Measurements from ENCODE around the gene MYO15A.

The MYO15A gene

GRCh38 chr17:18158022-18158600 is 49.6 kb downstream of the MYO15A start:
- no peak for DNase-seq (ENCODE audit: low spot score)

GRCh38 chr17:18159551-18160120 is 51.1 kb downstream of the MYO15A start:
- no peak for DNase-seq (ENCODE audit: low spot score)

DNA sequence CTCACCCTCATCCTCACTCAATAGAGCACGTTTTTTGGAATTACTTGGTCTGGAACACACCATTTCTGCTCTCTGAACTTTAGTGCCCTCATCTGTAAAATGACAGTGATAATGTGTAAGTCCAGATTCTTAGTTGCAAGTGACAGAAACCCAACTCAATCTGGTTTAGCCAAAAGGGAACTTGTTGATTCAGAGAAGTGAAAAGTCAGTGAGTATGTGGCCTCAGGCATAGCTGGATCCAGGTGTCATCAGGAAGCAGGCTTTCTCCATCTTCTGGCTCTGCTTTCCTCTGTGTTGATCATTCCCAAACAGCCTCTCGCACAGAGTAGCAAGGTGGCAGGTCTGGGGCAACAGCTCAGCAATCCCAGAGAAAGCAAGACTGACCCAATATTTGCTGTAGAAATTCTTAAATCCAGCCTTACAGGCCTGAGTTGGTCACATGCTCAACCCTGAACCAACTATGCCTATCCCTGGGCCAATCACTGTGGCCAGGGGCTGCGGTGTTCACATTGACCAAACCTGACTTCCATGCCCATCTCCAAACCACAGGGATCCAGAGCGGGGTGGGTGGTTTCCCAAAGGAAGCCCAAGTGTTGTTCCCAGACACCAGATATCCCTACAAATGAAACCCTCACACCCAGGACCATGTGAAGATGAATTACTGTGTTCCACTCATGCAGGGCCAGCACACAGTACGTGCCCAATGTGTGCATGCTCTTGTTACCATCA is 51.7 kb downstream of the MYO15A start:
- DNase-seq (ENCODE audit: low spot score), result no peak

GRCh38 chr17:18161207-18162145 is 52.9 kb downstream of the MYO15A start:
- DNase-seq (ENCODE audit: low spot score), result no peak

- DNase-seq (ENCODE audit: low spot score), result no peak
Observed at GRCh38 chr17:18163547-18163946, 55.0 kb downstream of the MYO15A start.

DNA sequence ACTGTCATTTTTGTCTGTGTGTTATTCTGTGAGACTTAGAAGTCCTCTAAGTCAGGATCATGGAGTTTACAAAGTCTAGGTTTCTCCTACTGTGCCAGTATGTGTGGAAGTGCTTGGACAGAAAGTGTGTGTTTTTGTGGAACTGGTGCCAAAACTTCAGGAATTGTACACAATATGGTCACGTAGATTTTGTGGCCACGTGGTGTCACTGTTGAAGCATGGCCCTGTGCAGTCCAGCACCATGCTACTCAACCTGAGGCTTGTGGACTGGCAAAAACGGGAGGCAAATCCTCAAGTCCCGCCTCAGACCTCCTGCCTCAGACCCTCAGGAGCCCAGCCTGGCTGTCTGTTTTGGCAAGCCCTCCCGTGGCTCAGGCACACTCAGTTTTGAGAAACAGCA is 58.3 kb downstream of the MYO15A start:
- no peak for DNase-seq (ENCODE audit: low spot score)

DNA sequence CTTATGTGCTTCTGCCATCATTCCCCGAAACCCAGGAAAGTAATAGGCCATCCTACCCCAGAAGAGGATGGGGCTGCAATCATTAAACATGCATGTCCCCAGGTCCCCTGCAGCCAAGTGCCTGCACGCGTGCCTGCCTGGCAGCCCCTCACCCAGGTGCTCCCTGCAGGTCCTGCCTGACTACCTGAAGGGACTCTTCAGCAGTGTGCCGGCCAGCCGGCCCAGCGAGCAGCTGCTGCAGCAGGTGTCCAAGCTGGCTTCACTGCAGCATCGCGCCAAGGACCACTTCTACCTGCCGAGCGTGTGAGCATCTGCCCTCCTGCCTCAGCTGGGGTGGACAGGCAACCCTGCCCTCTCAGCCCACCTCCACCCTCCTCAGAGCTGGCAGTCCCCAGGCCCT is 58.9 kb downstream of the MYO15A start:
- DNase-seq (ENCODE audit: low spot score), result no peak

- no peak for DNase-seq (ENCODE audit: low spot score)
Observed at GRCh38 chr17:18172531-18173278, 64.1 kb downstream of the MYO15A start.

GRCh38 chr17:18173740-18174139 is 65.2 kb downstream of the MYO15A start:
- no peak for DNase-seq (ENCODE audit: low spot score)

- no peak for DNase-seq (ENCODE audit: low spot score)
Observed at GRCh38 chr17:18176176-18176575, 67.6 kb downstream of the MYO15A start.

DNA sequence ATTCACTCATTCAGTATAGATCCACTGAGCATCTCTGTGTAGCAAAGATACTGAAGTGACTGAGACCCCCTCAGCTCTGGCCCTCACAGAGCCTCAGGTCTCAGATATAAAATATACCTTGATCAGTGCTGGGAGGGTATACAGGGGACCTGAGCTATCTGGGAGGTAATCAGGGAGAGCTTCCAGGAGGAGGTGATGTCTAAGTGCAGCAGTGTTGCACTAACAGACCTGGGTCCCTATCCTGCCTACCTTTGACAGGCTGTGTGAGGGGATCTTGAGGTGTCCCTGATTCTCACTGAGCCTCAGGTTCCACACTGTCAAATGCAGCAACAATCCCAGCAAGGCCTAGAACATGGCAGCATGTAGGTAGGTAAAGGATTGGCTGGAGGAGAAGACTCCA is 68.6 kb downstream of the MYO15A start:
- DNase-seq (ENCODE audit: low spot score), result no peak

- DNase-seq (ENCODE audit: low spot score), result no peak
Observed at GRCh38 chr17:18177722-18178121, 69.2 kb downstream of the MYO15A start.

DNA sequence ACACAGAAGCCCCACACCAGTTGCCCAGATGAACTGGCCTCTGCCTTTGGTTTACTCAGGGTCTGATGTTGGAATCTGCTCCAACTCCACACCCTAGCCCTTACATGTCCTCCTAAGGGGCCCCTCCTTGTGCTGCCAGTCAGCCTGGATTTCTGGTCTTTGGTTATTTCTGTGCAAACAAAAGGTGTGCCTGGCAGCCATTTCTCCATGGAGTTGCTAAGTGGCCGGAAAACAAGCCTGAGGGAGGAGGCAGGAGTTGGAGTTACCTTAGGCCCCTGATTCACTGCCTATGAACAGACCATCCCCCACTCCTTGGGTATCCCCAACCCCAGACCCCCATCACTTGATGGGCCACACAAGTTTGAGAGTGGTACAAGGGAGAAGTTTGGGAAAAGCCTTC is 70.6 kb downstream of the MYO15A start:
- DNase-seq (ENCODE audit: low spot score), result no peak

- DNase-seq (ENCODE audit: low spot score), result no peak
Observed at GRCh38 chr17:18179804-18180203, 71.2 kb downstream of the MYO15A start.

DNA sequence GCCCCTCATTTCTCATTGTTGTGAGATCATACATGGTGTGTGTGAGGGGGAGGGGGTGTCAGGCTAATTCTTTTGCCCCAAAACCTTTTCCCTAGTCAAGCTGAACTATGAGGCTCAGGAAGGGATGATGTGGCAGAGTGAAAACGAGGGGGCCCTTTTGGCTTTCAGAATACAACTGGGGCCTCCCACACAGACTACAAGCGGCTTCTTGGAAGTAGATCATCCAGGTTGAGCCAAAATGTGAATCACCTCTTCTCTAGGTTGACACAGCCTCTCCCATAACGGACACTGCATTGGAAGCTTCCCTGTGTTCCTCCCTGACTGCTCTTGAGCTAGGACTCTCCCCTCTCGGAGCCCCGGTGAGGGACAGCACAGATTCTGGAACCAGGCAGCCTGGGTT is 72.8 kb downstream of the MYO15A start:
- DNase-seq (ENCODE audit: low spot score), result no peak

DNA sequence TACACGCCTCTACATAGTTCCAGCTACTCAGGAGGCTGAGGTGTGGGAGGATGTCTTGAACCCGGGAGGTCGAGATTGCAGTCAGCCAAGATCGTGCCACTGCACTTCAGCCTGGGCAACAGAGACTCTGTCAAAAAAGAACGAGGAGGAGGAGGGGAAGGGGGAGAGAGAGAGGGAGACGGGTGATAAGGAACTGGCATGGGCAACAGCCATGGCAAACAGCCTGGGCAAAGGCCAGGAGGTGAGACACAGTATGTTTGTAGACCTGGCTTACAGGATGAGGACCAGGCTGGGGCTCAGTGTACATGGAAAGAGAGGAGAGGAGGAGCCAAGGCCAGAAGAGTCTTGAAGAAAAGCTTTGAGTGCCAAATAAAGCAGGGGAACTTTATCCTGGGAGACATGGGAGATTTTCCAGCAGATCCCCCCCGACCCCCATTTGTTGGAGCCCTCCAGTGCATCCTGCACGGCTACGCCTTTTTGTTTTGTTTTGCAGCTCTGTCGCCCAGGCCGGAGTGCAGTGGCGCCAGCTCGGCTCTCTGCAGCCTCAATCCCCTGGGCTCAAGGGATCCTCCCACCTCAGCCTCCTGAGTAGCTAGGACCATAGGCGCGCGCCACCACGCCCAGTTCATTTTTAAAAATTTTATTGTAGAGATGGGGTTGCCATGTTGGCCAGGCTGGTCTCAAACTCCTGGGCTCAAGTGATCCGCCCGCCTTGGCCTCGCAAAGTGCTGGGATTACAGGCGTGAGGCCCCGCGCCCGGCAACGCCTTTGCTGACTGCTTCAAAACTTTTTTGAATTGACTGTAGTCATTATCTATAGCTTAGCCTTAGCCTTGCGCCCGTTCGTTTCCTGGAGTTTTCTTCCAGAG is 73.8 kb downstream of the MYO15A start:
- DNase-seq (ENCODE audit: low spot score), result no peak

DNA sequence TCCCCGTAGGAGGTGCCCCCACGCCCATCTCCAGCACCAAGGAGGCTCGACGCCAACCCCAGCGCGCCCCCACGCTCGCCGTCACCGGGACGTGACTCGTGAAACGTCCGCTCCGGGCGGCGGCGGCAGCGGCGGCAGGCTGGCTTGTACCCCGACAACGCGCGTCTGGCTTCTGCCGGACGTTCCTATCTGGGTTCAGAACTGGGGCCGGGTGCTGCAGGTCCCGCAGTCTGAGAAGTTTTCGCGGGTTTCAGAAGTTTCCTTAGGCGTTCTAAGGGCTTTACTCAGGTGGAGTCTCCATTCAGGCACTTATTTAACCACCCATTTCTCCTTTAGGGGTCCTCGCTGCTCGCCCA is 74.4 kb downstream of the MYO15A start:
- peak; percentile 77 for DNase-seq (ENCODE audit: low spot score)

- DNase-seq (ENCODE audit: low spot score), result peak; percentile 97
Observed at GRCh38 chr17:18183334-18184142, 75.0 kb downstream of the MYO15A start, which contains the start of gene ALKBH5. Gene ALKBH5, plus strand, starts transcription at chr17:18183828. Its CDS starts 416 bp downstream, at chr17:18184244.

- peak; percentile 39 for DNase-seq (ENCODE audit: low spot score)
Observed at GRCh38 chr17:18184143-18185031, 75.8 kb downstream of the MYO15A start.
